GM10266 (cell line): ENCODE data around the gene LY9.

Source experiments
- DNase-seq: peaks from one replicate; pipeline ENCODE4 v3.0.0; 2012; ENCODE audit errors: extremely low spot score
- TF ChIP-seq, protein P1 (sequence below): IDR thresholded peaks from 2 replicates; pipeline ENCODE4 v1.5.1; 2012; ENCODE audit warnings: mild to moderate bottlenecking, low read depth; ENCODE audit not compliant: control insufficient read depth, insufficient read depth; ENCODE audit errors: missing control alignments

LY9 gene

DNA sequence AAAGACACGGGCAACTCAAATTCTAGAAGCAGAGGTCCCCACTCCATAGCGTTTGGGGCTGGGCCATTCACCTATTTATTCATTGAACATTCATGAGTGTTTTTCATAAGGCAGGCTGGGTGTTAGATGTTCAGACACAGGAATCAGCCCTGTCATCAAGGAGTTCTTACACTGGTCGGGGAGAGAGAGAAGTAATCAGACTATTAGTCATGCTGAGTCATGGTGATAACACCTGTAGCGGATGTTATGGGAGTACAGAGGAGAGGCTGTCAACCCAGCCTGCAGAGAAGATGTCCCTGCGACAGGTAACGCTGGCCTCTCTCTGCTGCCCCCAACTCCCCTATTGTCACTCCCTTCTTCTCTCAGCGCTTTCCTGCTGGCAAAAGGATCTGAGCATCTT lies 17.2 kb downstream of the LY9 start:
- no peak for DNase-seq
- TF ChIP-seq, protein P1, sequence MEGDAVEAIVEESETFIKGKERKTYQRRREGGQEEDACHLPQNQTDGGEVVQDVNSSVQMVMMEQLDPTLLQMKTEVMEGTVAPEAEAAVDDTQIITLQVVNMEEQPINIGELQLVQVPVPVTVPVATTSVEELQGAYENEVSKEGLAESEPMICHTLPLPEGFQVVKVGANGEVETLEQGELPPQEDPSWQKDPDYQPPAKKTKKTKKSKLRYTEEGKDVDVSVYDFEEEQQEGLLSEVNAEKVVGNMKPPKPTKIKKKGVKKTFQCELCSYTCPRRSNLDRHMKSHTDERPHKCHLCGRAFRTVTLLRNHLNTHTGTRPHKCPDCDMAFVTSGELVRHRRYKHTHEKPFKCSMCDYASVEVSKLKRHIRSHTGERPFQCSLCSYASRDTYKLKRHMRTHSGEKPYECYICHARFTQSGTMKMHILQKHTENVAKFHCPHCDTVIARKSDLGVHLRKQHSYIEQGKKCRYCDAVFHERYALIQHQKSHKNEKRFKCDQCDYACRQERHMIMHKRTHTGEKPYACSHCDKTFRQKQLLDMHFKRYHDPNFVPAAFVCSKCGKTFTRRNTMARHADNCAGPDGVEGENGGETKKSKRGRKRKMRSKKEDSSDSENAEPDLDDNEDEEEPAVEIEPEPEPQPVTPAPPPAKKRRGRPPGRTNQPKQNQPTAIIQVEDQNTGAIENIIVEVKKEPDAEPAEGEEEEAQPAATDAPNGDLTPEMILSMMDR = no peak

DNA sequence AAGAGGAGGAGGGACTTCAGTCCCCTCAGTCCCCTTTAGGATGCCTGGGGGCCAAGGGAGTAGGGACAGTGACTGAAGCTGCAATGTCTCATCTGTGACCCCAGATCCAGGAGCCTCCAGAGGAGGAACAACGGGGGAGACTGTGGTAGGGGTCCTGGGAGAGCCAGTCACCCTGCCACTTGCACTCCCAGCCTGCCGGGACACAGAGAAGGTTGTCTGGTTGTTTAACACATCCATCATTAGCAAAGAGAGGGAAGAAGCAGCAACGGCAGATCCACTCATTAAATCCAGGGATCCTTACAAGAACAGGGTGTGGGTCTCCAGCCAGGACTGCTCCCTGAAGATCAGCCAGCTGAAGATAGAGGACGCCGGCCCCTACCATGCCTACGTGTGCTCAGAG lies 18.3 kb downstream of the LY9 start:
- no peak for DNase-seq
- TF ChIP-seq, protein P1 = no peak

DNA sequence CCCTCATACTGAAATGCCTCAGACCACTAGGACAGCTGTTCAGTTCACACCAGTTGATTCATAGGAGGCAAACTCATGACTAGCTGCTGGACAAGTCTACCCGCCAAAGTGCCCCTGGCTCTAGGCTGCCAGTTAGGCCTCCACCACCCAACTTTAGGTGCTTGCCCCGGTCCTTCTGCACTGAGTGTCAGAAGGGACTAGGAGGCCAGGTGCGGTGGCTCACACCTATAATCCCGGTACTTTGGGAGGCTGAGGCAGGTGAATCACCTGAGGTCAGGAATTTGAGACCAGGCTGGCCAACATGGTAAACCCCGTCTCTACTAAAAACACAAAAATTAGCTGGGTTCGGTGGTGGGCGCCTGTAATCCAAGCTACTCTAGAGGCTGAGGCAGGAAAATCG lies 18.9 kb downstream of the LY9 start:
- TF ChIP-seq, protein P1 = no peak
- DNase-seq = no peak

DNA sequence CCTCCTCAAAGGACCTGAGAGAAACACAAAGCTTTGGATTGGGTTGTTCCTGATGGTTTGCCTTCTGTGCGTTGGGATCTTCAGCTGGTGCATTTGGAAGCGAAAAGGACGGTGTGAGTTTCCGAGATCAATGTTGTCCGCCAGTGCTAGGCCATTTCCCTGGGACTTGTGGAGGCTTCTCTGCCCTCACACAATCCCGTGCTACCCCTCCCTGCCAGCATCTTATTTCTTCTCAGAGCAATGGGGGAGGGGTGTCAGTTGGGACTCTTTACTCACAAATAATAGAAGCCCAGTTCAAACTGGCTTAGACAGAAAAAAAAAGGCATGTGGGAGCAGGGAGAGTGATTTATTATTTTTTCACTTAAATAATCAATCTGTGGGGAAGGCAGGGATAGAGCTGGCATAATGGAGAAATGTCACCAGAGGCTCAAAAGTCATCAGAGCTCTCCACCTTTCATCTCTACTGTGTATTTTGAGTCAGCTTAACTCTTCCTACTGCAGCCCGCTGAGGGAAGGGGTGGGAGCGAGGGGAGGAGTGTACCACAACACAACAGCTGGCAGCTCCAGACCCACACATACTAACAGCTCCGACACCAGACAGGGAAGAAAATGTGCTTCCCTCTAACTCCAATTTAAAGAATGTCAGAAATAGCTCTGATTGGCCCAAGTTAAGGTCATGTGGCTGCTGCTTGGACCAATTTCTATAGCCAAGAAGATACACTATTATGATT lies 22.4 kb downstream of the LY9 start:
- no peak for DNase-seq
- TF ChIP-seq, protein P1 = no peak

DNA sequence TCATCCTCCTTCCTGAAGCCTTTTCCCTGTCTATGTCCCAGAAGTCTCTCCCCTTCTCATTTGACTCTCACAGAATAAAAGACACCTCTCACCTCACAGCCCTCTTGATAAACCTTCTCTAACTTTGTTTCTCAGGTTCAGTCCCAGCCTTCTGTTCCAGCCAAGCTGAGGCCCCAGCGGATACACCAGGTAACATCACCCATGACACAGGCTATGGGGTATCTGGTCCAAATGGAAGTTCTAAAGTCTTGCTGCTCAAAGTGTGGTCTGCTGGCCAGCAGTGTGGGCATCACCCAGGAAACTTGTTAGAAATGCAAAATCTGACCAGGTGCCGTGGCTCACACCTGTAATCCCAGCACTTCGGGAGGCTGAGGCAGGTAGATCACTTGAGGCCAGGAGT lies 23.2 kb downstream of the LY9 start:
- no peak for DNase-seq
- TF ChIP-seq, protein P1 = no peak

DNA sequence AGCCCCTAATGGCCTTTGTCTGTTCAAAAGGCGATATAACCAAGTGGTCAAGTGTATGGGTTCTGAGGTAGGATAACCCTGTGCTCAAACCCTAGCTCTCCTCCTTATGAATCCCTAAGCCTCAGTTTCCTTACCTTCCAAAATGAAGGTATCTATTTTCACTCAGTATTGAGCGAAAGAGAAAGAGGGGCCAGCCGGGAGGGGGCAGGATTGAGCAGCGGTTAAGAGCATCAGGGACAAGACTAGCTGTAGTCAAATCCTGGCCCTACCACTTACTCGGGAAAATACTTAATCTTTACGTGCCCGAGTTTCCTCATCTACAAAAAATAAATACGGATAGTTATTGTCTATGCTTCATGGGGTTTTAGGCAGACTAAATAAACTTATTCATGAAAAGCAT lies 25.7 kb downstream of the LY9 start:
- DNase-seq = no peak
- TF ChIP-seq, protein P1 = peak; percentile 36

DNA sequence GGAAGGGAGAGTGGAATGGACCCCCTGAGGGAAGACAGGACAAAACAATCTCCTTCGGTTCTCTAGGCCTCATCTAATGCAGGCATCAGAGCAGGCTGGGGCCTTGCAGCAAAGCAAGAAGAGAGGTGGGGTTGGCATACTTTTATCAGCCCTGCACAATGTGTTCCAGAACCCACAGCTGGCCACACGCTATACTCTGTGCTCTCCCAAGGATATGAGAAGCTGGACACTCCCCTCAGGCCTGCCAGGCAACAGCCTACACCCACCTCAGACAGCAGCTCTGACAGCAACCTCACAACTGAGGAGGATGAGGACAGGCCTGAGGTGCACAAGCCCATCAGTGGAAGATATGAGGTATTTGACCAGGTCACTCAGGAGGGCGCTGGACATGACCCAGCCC lies 27.3 kb downstream of the LY9 start:
- DNase-seq = no peak
- TF ChIP-seq, protein P1 = no peak
